ENCODE data around the gene DMKN.

DMKN gene

GRCh38 chr19:35497406-35497805 lies 16.0 kb downstream of the DMKN start:
- no peak overlapping the region for H3K4me3 ChIP-seq (ENCODE audit: low read depth, low read length)
- DNase-seq (ENCODE audit: low read depth), result no peak
- no peak for TF ChIP-seq CTCF (conservative IDR thresholded peaks at IDR 0.05; ENCODE audit: low read depth, low read length)

- peak; percentile 73 for DNase-seq (ENCODE audit: low read depth)
- H3K4me3 ChIP-seq (ENCODE audit: low read depth, low read length), result no peak overlapping the region
- peak; percentile 99 for TF ChIP-seq CTCF (conservative IDR thresholded peaks at IDR 0.05; ENCODE audit: low read depth, low read length)
Observed at GRCh38 chr19:35495107-35496064, 18.1 kb downstream of the DMKN start.

GRCh38 chr19:35493971-35494370 lies 19.5 kb downstream of the DMKN start:
- H3K4me3 ChIP-seq (ENCODE audit: low read depth, low read length), result no peak overlapping the region
- TF ChIP-seq CTCF (conservative IDR thresholded peaks at IDR 0.05; ENCODE audit: low read depth, low read length), result no peak
- DNase-seq (ENCODE audit: low read depth), result no peak

- H3K4me3 ChIP-seq (ENCODE audit: low read depth, low read length), result no peak overlapping the region
- TF ChIP-seq CTCF (conservative IDR thresholded peaks at IDR 0.05; ENCODE audit: low read depth, low read length), result no peak
Observed at GRCh38 chr19:35491836-35492360, 21.6 kb downstream of the DMKN start.

GRCh38 chr19:35490364-35490763 lies 23.1 kb downstream of the DMKN start, which contains the start of gene KRTDAP:
Gene KRTDAP (minus strand): TSS chr19:35490464. CDS start chr19:35490442, 22 bp downstream.
- no peak for TF ChIP-seq CTCF (conservative IDR thresholded peaks at IDR 0.05; ENCODE audit: low read depth, low read length)
- no peak for DNase-seq (ENCODE audit: low read depth)
- no peak within 1 kb of the TSS for H3K4me3 ChIP-seq (ENCODE audit: low read depth, low read length)

More at GRCh38 chr19:35491836-35492360, 21.6 kb downstream of the DMKN start:
- DNase-seq (ENCODE audit: low read depth), result no peak

- no peak for TF ChIP-seq CTCF (conservative IDR thresholded peaks at IDR 0.05; ENCODE audit: low read depth, low read length)
- no peak for DNase-seq (ENCODE audit: low read depth)
- H3K4me3 ChIP-seq (ENCODE audit: low read depth, low read length), result no peak overlapping the region
Observed at GRCh38 chr19:35488677-35489076, 24.8 kb downstream of the DMKN start.

All from choroid plexus epithelial cell (primary cell).